Measurements from ENCODE around the gene XRN2.

- TF ChIP-seq POLR2A (IDR thresholded peaks at IDR 0.05; ENCODE audit: low read length) (no peak), GATA1 (IDR thresholded peaks at IDR 0.05; ENCODE audit: low read depth, low read length) (no peak)
Measured at GRCh38 chr20:21265261-21266190, 37.6 kb upstream of the XRN2 start.

Measured in erythroblast (primary cell).